ENCODE measurements around the gene MUC13. TPM values are rescaled to one million over a fixed set of nuclear protein-coding genes. Genes with fewer than 3 reads are reported as not detected.

Gene MUC13
- total RNA-seq, 1 donor from 2014 or later: not detected

DNA sequence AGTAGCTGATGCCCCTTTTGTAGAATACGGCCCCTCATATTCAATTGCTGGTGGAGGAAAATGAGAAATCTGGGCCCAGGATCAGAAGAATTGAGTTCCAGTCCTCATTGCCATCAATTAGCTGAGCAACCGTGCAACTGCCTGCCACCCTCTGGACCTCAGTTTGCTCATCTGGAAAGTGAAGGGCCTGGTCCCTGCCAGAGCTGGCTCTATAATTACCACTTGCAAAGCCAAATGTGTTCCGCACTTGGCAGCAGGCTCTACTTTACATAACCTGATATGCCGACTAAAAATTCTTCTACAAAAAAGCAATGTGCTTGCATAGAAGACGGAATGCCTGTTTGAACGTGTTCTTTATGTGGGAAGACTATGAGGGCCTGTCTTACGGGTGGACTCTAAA, 38.8 kb downstream of the MUC13 start:
- DNase-seq (ENCODE audit: low spot score in 2 of 2, unreplicated experiment in 2 of 2): no peak
- Mint-ChIP-seq H3K27ac (no peak overlapping the region), H3K9me3 (no peaks in the 10 kb centered on the region), H3K4me3 (no peak overlapping the region), H3K27me3 (ENCODE audit: low read depth) (no peaks in the 10 kb centered on the region), H3K36me3 (no peaks in the 10 kb centered on the region), H3K4me1 (peaks cover 11% of the 10 kb centered on the region)
- TF ChIP-seq CTCF (IDR thresholded peaks at IDR 0.05; ENCODE audit: unreplicated experiment): no peak

DNA sequence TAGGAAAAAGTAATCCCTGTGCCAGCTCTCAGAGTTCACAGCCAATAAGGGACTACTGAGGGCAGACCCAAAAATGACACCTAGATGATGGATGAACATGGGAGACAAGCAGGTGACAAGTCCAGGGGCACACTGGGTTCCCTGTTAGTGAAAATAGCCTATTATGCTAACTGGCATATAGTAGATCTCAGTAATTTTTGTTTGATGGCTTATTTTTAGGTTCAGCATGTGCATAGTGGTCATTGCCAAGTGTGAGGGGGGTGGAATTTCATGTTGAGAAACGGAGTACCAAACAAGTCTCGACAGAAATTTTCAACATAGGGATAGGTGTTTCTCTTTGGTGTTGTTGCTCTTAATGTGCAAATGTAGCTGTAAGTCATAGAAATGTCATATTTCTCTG, 41.0 kb downstream of the MUC13 start:
- H3K9me3 Mint-ChIP-seq: no peaks in the 10 kb centered on the region

DNA sequence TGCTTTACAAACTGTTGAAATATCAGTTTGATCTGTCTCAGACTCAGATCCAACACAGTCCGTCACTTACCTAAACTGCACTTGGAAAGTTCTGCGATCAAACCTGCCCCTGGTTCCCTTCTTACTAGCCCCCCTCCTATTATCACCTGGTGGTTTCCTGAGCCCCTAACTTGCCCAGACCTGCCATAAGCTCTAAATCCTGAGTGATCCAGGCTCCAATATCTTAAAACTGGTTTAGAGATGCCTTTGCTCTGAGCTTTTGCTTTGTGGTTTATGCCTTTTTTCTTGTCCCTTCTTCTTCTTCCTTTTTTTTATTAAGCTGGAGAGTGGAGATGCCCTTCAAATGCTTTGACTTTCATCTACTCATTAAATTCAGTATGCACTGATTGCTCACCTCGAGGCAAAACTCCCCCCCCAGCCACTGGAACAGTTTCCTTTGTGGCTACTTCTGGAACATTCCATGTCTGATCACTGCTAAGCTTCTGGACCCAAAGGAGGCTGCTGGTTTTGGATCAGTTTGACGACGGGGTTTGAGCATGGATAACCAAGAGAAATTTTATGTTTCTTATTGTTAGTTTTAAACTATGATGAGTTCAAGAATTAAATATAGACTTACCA, 43.9 kb downstream of the MUC13 start:
- DNase-seq (ENCODE audit: low spot score in 2 of 2, unreplicated experiment in 2 of 2): no peak
- no peak for TF ChIP-seq CTCF (IDR thresholded peaks at IDR 0.05; ENCODE audit: unreplicated experiment)
- Mint-ChIP-seq H3K4me3 (no peak overlapping the region), H3K9me3 (no peaks in the 10 kb centered on the region), H3K36me3 (no peaks in the 10 kb centered on the region), H3K4me1 (peaks cover 22% of the 10 kb centered on the region), H3K27me3 (ENCODE audit: low read depth) (no peaks in the 10 kb centered on the region), H3K27ac (no peak overlapping the region)

More for the DNA sequence above, 41.0 kb downstream of the MUC13 start:
- no peak for TF ChIP-seq CTCF (IDR thresholded peaks at IDR 0.05; ENCODE audit: unreplicated experiment)
- no peaks in the 10 kb centered on the region for H3K27me3 Mint-ChIP-seq (ENCODE audit: low read depth)
- H3K4me1 Mint-ChIP-seq: peaks cover 17% of the 10 kb centered on the region
- DNase-seq (ENCODE audit: low spot score in 2 of 2, unreplicated experiment in 2 of 2): no peak
- H3K27ac Mint-ChIP-seq: no peak overlapping the region
- no peak overlapping the region for H3K4me3 Mint-ChIP-seq
- no peaks in the 10 kb centered on the region for H3K36me3 Mint-ChIP-seq

DNA sequence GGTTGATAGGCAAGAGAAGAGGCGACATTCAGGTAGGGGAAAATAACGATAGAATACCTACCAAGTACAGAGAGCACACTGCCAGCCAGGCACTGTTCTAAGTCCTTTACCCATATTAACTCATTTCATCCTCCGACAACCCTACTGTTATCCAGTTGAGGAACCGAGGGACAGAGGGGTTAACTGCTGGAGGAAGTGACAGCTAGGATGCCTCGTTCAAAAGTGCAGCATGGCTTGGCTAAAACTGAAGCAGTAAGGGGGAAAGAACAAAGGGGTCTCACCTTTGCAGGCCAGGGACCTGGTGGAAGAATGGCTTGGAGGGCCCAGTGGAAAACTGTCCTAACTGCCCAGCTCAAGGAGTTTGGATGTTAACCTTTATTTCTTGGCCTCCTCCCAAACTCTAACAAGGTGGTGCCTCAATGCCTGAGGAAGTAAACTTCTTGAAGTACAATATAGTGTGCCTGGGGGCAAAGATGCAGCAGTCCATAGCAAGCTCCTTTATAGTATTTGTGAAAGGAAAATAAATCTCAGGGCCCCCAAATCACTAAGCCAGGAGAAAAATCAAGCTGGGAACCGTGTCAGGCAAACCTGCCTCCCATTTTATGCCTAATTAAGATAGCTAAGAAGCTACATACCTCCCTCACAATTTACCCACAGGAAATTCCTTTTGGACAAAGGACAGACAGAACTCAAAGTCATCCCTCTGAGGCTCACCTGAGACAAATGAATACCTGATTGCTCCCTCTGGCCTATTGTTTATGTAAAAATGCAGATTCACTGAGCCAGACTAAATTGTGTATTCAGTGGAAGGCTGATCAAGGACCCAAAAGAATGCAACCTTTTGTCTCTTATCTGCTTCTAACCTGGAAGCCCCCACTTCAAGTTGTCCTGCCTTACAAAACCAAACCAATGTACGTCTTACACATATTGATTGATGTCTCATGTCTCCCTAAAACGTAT, 45.8 kb downstream of the MUC13 start:
- H3K27ac Mint-ChIP-seq: peak overlapping the region; percentile 33
- H3K9me3 Mint-ChIP-seq: no peaks in the 10 kb centered on the region

DNA sequence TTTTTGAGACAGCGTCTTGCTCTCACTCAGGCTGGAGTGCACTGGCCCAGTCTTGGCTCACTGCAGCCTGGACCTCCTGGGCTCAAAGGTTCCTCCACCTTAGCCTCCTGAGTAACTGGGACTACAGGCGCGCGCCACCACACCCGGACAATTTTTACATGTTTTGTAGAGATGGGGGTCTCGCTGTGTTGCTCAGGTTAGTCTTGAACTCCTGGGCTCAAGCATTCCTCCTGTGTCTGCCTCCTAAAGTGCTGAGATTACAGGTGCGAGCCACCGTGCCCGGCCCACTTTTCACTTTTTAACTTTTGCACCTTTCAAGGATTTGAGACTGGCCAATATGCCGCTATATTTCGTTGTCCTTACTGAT, 46.6 kb downstream of the MUC13 start:
- H3K27ac Mint-ChIP-seq: no peak overlapping the region
- peak overlapping the region; percentile 66 for H3K4me3 Mint-ChIP-seq
- H3K36me3 Mint-ChIP-seq: no peaks in the 10 kb centered on the region
- peaks cover 1% of the 10 kb centered on the region for H3K27me3 Mint-ChIP-seq (ENCODE audit: low read depth)
- DNase-seq (ENCODE audit: low spot score in 2 of 2, unreplicated experiment in 2 of 2): no peak
- H3K4me1 Mint-ChIP-seq: peaks cover 35% of the 10 kb centered on the region
- H3K9me3 Mint-ChIP-seq: no peaks in the 10 kb centered on the region
- TF ChIP-seq CTCF (IDR thresholded peaks at IDR 0.05; ENCODE audit: unreplicated experiment): no peak

More for the DNA sequence above, 45.8 kb downstream of the MUC13 start:
- Mint-ChIP-seq H3K36me3 (no peaks in the 10 kb centered on the region), H3K4me1 (peaks cover 27% of the 10 kb centered on the region), H3K27me3 (ENCODE audit: low read depth) (peaks cover 1% of the 10 kb centered on the region), H3K4me3 (peak overlapping the region; percentile 66)
- no peak for DNase-seq (ENCODE audit: low spot score in 2 of 2, unreplicated experiment in 2 of 2)
- TF ChIP-seq CTCF (IDR thresholded peaks at IDR 0.05; ENCODE audit: unreplicated experiment): no peak

Measured in mesothelial cell of epicardium (in vitro differentiated cells).